Hepatocyte (in vitro differentiated cells): ENCODE data around the gene POTEB2. TPM values are rescaled to one million over a fixed set of nuclear protein-coding genes. Genes with fewer than 3 reads are reported as not detected.
"Not testable (repeated sequence)": the region's sequence is repeated elsewhere in the genome, so short reads cannot be mapped to it uniquely, and the experiment has no call there.

Source experiments
- DNase-seq: peaks from one replicate; pipeline ENCODE4 v3.0.0-alpha.2; 2016; ENCODE audit warnings: low spot score
- H2AFZ ChIP-seq: fragments of 200-600 bp; sonication (generic); 2 replicates; pipeline ENCODE4 v1.6.0; 2016; ENCODE audit warnings: antibody characterized with exemption, mild to moderate bottlenecking
- H3K27ac ChIP-seq: fragments of 200-600 bp; sonication (generic); 2 replicates; pipeline ENCODE4 v1.5.1; 2016; ENCODE audit warnings: mild to moderate bottlenecking
- H3K27me3 ChIP-seq: fragments of 200-600 bp; sonication (generic); 2 replicates; pipeline ENCODE4 v1.6.1; 2016
- H3K36me3 ChIP-seq: fragments of 200-600 bp; sonication (generic); replicated peaks from 2 replicates; pipeline ENCODE4 v1.5.1; 2016; ENCODE audit warnings: low read depth; ENCODE audit not compliant: insufficient read depth
- H3K4me1 ChIP-seq: fragments of 200-600 bp; sonication (generic); 2 replicates; pipeline ENCODE4 v1.5.1; 2016; ENCODE audit warnings: mild to moderate bottlenecking, moderate library complexity; ENCODE audit not compliant: insufficient read depth
- H3K4me2 ChIP-seq: fragments of 200-600 bp; sonication (generic); 2 replicates; pipeline ENCODE4 v1.6.0; 2016
- H3K4me3 ChIP-seq: fragments of 200-600 bp; sonication (generic); 2 replicates; pipeline ENCODE4 v1.5.1; 2016; ENCODE audit warnings: mild to moderate bottlenecking
- H3K79me2 ChIP-seq: fragments of 200-600 bp; sonication (generic); 2 replicates; pipeline ENCODE4 v1.6.0; 2017; ENCODE audit warnings: mild to moderate bottlenecking
- H3K9me2 ChIP-seq: fragments of 200-600 bp; sonication (generic); replicated peaks from 2 replicates; pipeline ENCODE4 v1.6.0; 2017; ENCODE audit warnings: mild to moderate bottlenecking; ENCODE audit not compliant: insufficient read depth
- H3K9me3 ChIP-seq: fragments of 200-600 bp; sonication (generic); 2 replicates; pipeline ENCODE4 v1.5.1; 2016; ENCODE audit warnings: low read depth, mild to moderate bottlenecking
- H4K20me1 ChIP-seq: fragments of 200-600 bp; sonication (generic); 2 replicates; pipeline ENCODE4 v1.6.0; 2016; ENCODE audit warnings: mild to moderate bottlenecking; ENCODE audit not compliant: insufficient read depth, poor library complexity, severe bottlenecking
- WGBS: methylation state at CpG from one replicate; pipeline ENCODE4 v1.1.6; 2016; ENCODE audit warnings: low lambda C conversion rate; ENCODE audit errors: missing lambda C conversion rate; 5-methylcytosine and 5-hydroxymethylcytosine counted together
- microRNA-seq: library from miRNA; unstranded; fragments of <30 nt; microRNA quantifications from one replicate; pipeline ENCODE4, GENCODE V29; 2017
- polyA plus RNA-seq: library from polyadenylated mRNA; unstranded; fragments of >200 nt; fragmentation: Nextera tagmentation; extraction: Ambion mirVana; gene quantifications from 2 replicates; pipeline ENCODE4 v1.2.1, GENCODE V29; 2016
- small RNA-seq: library from RNA; depleted of rRNA; stranded (forward); fragments of <200 nt; gene quantifications from one replicate; pipeline ENCODE3, GENCODE V24; 2014
- total RNA-seq: library from RNA; depleted of rRNA; stranded (reverse); fragments of >200 nt; gene quantifications from 2 replicates; pipeline ENCODE4 v1.2.3, GENCODE V29; 2014

Gene POTEB2
- total RNA-seq (not detected in 2 replicates), polyA plus RNA-seq (not detected in 2 replicates)

- not testable (repeated sequence) for H3K27me3 ChIP-seq, H4K20me1 ChIP-seq, H3K36me3 ChIP-seq, H2AFZ ChIP-seq, H3K4me3 ChIP-seq, H3K4me1 ChIP-seq, H3K9me3 ChIP-seq, H3K9me2 ChIP-seq, DNase-seq, H3K27ac ChIP-seq, H3K4me2 ChIP-seq, H3K79me2 ChIP-seq
- no CpG with 5 or more reads among the region's 9 CpGs for WGBS
These were observed at the start of gene POTEB2 for GRCh38 chr15:20866214-20866613. POTEB2 (minus strand) TSS chr15:20866314; CDS start chr15:20866281, 33 bp downstream.

- H3K4me3 ChIP-seq, H3K9me2 ChIP-seq, H3K27ac ChIP-seq, H3K4me1 ChIP-seq, H4K20me1 ChIP-seq, H3K9me3 ChIP-seq, H3K27me3 ChIP-seq, DNase-seq, H2AFZ ChIP-seq, H3K4me2 ChIP-seq, H3K36me3 ChIP-seq, H3K79me2 ChIP-seq: not testable (repeated sequence)
- WGBS, result 87% methylated on average over 3 of the region's 5 CpGs
These were observed 13.8 kb upstream of the POTEB2 start for GRCh38 chr15:20879916-20880315.

GRCh38 chr15:20878464-20878863 lies 12.3 kb upstream of the POTEB2 start:
- DNase-seq, result peak; percentile 1
- H4K20me1 ChIP-seq, H3K9me2 ChIP-seq, H3K27ac ChIP-seq, H3K4me2 ChIP-seq, H3K4me1 ChIP-seq, H3K4me3 ChIP-seq, H3K9me3 ChIP-seq, H2AFZ ChIP-seq, H3K79me2 ChIP-seq, H3K27me3 ChIP-seq, H3K36me3 ChIP-seq: not testable (repeated sequence)
- 100% methylated on average over 7 of the region's 48 CpGs for WGBS

- not testable (repeated sequence) for H2AFZ ChIP-seq, H3K9me3 ChIP-seq, H3K27ac ChIP-seq, H4K20me1 ChIP-seq, H3K36me3 ChIP-seq, H3K4me1 ChIP-seq, H3K4me2 ChIP-seq, H3K27me3 ChIP-seq, H3K4me3 ChIP-seq, H3K79me2 ChIP-seq, H3K9me2 ChIP-seq, DNase-seq
- no CpG with 5 or more reads among the region's 37 CpGs for WGBS
These were observed 11.7 kb upstream of the POTEB2 start for GRCh38 chr15:20877819-20878218.

Small RNA genes within 50 kb of the gene (microRNA-seq; reads per million reads assigned to microRNA genes)
- not detected for gene MIR3118-2

Small RNA genes within 50 kb of the gene (small RNA-seq; reads per million reads assigned to genes)
- gene AC012414.2, result not detected
- gene MIR3118-2, result not detected
- gene RNU6-749P, result not detected
- not detected for gene ZNF519P2
